Right renal pelvis (tissue), 4 donors: ENCODE results near the gene BTN2A1. TPM values are rescaled to one million over a fixed set of nuclear protein-coding genes. Genes with fewer than 3 reads are reported as not detected.
"Not testable (repeated sequence)": the region's sequence is repeated elsewhere in the genome, so short reads cannot be mapped to it uniquely, and the experiment has no call there.

Experiments used
- DNase-seq, 4 donors: peaks; one replicate each; pipeline ENCODE4 v3.0.0-alpha.2; 2013; ENCODE audit warnings: low read depth in 4 of 4, low spot score in 3 of 4, missing footprints in 1 of 4
- polyA plus RNA-seq, 4 donors: library from polyadenylated mRNA; unstranded; fragments of 120-200 nt; gene quantifications; one replicate each; pipeline ENCODE4 v1.2.1, GENCODE V29; 2013; ENCODE audit not compliant: insufficient read length in 4 of 4

BTN2A1 gene
- polyA plus RNA-seq, 4 donors: 30.1 to 32.5 (median 31.4) TPM

DNA sequence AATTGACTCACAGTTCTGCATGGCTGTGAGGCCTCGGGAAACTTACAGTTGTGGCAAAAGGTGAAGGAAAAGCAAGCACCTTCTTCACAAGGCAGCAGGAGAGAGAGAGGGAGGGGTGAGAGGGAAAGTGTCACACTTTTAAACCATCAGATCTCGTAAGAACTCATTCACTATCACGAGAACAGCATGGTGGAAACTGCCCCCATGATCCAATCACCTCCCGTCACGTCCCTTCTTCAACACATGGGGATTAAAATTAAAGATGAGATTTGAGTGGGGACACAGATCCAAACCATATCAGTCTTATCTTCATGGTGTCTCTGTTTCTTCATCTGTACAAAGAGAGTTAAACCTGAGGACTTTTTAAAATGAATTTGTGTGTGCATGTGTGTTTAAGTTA is 28.6 kb downstream of the BTN2A1 start:
- DNase-seq: no peak

DNA sequence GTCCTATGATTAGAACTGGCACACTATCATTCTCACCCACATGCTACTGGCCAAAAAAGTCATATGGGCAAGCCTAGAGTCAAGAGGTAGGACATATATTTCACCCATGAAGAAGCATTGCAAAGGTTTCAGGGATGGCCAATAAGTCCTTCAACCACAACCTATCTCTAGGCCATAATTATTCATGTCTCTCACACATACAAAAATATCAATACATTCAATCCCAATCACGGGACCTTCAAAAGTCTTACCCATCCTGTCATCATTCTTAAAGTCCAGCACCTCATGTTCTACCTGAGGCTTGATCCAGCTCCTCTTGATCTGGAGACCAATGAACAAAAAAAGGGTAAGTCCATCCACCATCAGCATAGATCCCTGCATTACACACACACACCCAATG is 29.7 kb downstream of the BTN2A1 start:
- DNase-seq: no peak

DNA sequence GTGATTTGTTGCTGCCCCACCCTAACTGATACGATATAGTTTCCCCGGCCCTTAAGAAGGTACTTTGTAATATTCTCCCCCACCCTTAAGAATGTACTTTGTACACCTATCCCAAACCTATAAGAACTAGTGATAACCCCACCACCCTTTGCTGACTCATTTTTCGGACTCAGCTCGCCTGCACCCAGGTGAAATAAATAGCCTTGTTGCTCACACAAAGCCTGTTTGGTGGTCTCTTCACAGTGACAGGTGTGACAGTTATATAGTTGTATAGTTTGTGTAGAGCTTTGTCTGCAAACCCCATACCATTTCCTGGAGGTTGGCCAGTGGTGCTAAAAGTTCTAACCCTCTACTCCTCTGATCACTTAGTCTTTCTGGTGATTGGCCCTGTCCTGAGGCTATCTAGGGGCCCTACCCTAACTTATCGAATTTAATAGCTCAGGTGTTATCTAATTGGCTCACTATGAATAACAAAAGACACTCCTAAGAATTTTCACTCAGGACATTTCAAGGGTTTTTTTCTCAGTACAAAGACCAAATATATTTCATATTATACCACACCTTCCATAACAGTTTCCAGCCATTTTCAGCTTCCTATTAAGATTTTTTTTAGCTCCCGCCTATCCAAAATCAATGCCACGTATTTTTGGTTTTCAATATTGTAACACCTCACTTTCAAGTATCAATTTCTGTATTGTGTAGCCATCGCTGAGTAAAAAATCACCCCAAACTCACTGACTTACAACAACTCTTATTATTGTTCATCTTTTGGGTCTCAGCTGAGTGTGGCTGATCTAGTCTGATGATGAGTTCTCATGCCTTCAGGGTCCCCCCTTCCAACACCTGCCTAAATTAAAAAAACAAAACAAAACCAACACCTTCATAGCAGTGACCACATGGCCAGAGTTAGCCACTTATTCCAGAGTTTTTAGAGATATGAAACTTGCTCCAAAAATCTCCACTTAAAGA is 32.5 kb downstream of the BTN2A1 start:
- no peak for DNase-seq

DNA sequence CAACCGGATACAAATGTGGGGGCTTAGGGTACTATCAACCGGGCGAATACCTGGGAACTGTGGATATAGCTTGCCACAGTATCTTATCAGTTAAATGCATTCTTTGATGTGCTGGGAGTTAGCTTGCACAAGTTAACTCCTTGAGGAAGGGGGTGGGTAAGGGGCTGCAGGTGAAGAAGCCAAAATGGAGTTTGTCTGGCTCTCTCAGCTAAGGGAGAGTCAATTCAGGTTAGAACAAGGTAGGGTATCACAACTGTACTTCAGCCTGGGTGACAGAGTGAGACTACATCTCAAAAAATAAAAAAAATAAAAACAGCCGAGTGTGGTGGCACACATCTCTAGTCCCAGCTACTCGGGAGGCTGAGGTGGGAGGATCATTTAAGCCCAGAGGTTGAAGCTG is 33.8 kb downstream of the BTN2A1 start:
- no peak for DNase-seq

DNA sequence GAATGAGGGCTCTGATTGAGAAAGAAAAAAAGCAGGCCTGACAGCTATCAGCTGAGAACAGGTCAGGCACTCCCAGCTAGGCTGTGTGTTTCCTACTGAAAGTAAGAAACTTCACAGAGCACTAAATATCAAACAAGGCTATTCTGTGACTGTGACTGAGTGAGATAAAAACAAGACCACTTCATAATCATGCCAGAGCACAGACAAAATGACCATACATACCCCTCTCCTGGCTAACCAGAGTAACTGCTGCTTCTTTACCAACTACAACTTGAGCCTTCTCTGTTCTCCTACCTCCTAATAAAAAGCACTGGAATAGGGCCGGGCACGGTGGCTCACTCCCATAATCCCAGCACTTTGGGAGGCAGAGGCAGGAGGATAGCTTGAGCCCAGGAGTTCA is 35.5 kb downstream of the BTN2A1 start:
- DNase-seq: no peak

DNA sequence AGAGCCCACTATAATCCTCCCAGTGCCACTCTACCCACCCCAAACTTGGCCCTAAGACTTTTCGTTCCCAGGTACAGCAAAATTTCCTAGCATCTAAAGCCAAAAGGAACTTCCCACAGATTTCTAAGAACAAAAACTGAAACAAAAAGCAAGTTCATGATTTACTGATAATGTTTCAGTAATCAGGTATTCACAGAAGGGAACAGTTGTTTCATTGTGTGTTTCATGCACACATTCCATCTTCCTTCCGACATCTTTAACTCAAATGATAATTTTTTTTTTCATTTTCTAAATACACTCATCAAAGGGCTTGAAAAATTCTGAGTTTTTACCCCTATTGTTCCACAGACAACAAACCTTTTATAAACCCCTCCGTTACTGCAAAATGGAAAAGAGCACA is 36.4 kb downstream of the BTN2A1 start:
- no peak for DNase-seq

DNA sequence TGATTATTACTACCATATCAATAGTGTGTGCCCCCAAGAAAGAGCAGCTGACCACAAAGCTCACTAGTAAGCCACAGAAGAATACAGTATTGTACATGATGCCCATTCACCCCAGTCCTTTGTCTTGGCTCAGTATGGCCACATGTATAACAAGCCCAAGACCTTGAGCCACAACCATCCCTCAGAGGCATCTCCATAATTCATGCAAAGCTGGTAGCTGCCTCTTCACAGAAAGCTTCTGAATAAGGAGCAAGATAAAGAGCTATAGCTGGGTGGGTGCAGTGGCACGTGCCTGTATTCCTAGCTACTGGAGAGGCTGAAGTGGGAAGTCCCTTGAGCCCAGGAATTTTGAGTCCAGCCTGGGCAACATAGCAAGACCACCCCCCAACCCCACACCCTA is 37.5 kb downstream of the BTN2A1 start:
- DNase-seq: no peak

DNA sequence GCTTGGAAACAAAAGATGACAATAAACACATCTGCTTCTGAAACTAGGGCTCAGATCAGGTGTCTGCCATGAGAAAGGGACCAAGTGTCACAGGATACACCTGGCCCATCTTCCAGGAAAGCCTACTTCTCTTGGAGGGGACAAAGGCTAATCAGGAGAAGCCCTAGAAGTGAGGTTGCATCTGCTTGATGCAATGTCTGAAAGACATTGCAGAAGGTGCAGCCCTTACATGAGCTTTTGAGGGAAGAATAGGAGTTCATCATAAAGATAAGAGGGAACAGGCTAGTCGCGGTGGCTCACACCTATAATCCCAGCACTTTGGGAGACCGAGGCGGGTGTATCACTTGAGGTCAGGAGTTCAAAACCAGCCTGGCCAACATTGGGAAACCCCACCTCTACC is 39.9 kb downstream of the BTN2A1 start:
- no peak for DNase-seq

DNA sequence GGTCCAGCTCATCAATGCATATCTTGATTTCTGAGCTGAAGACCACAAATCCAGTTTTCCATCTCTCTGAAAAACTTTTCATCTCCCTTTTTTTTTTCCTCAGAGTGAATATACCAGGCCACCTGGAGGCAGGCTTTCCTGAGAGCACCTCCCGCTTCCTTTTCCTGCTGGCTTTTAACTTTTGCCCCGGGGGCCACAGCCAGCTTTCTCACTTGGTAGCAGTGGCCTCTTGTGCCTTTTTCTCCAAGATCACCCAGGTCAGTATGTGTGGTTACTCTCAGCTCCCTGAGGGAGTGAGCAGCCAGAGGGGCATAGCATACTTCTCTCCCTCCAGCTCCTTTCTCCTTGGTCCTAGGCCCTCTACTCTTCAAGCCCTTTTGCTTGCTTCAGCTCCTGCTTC is 42.3 kb downstream of the BTN2A1 start, which contains the start of gene BTN1A1:
Gene BTN1A1, plus strand, starts transcription at position 202 of the 400 bp plus-strand sequence. CDS start 984 bp downstream, outside the sequence.
- no peak for DNase-seq

DNA sequence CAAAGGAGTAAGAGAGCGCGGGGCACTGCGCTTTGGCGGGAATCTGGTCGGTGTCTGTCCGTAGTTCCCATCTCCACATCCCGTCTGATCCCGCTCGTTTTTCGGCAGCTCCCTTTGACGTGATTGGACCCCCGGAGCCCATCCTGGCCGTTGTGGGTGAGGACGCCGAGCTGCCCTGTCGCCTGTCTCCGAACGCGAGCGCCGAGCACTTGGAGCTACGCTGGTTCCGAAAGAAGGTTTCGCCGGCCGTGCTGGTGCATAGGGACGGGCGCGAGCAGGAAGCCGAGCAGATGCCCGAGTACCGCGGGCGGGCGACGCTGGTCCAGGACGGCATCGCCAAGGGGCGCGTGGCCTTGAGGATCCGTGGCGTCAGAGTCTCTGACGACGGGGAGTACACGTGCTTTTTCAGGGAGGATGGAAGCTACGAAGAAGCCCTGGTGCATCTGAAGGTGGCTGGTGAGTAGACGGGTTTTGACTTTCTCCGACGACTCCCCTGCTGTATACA is 43.8 kb downstream of the BTN2A1 start:
- peak in 1 of 4 donors; percentile 16 for DNase-seq

DNA sequence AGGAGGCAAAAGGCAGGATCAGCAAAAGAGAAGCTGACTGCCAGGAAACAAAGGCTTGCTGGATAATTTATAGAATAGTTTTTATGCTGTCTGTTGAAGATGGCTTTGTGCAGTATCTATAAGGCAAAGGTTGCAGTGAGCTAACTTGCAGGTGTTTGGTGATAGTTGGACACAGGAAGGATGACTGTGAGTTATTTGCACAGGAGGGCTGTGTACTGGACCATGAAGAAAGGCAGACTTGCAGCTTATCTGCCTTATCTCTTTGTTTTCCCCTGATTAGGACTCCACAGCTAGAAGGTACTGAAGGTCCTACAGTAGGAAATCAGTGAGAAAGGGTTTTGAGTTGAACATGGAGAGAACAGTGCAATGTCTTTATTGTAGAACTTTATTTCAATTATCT is 44.4 kb downstream of the BTN2A1 start:
- DNase-seq: no peak

DNA sequence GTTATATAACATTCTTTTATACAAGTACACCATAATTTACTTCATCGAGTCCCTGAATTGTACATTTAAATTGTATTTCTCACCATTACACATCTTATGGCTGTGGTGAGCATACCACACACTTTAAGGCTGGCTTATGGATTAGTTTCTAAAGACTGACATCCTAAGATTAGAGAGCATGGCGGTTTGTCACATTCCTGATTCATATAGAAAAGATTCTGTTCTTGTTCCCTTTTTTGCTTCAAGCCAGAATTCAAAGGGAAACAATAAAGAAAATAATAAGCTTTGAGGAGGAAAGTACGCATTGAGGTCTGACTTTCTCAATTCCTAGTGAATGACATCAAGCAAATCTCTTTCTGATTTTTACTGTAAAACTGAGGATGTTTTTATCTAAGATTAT is 44.9 kb downstream of the BTN2A1 start:
- DNase-seq: no peak

DNA sequence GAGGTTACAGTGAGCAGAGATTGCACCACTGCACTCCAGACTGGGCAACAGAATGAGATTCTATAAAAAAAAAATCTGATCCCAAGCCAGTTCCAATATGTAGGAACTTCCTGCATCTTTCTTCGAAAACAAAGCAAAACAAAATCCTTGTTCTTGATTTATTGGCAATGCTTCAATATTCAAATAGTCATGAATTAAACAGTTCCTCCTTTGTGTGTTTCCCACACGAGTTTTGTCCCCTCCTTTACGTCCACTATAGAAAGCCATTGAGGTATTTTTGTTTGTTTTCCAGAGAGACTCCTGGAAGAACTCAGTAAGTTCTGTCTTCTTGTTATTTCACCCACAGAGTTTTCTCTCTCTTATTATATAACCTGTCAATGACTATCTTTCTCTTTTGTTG is 49.9 kb downstream of the BTN2A1 start:
- DNase-seq: no peak

DNA sequence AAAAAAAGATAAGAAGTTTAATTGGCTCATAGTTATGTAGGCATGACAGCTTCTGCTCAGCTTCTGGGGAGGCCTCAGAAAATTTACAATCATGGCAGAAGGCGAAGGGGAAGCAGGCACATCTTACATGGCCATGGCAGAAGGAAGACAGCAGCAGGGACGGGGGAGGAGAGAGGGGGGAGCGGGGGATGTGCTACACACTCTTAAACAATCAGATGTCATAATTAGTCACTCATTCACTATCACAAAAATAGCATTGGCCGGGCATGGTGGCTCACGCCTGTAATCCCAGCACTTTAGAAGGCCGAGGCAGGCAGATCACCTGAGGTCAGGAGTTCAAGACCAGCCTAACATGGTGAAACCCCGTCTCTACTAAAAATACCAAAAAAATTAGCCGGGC is 53.3 kb downstream of the BTN2A1 start:
- DNase-seq: not testable (repeated sequence)

DNA sequence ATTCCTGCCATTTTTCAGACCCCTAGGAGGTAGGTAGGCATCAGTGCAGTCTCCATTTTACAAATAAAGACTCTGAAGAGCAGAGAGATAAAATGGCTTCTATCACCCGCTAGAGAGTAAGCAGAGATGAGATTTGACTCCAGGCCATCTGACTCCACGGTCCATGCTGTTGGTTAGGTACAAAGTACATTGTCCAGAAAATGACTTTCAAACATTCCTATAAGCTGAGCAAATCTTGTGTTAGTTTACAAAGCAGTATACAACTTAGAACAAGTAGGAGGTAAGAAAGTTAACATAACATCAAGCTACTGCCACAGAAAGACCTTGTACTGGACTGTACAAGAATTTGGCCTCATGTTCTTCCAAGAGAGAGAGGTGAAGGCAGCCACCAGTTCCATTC is 57.2 kb downstream of the BTN2A1 start:
- no peak for DNase-seq

DNA sequence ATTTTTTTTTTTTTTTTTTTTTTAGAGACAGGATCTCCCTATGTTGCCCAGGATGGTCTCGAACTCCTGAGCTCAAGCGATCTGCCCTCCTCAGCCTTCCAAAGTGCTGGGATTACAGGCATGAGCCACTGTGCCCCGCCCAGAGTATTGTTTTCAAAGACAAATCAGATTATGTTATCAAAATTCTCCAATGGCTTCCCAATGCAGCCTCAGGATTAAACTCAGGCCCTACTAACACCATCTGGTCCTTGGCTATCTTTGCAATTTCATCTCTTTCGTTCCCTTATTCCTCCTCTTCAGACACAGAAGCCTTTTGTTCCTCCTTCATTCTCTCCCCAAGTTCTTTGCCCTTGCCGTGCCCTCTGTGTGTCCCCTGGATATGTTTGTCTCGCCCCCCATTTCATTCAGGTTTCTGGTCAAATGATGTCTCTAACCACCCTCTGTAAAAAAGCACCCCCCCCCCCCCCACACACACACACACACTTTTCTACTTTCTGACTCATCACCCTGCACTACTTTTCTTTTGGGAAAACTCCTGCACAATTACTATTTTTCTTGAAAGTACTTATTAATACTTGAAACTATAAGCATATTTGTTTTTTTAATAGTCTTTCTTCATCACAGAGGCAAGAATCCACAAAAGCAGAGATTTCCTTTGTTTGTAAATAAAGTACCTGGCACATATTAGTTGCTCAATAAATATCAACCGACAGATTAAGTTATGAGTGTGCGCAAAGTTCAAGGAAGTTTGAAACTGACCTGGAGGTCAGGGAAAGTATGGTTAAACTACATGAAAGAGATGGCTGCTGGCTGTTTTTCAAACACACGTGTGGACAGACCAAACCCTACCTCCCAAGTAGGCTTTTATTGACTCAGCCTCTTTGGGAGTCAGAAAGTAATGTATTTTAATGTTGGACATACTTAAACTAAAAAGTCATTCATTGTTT is 59.0 kb downstream of the BTN2A1 start:
- no peak for DNase-seq

Other genes with a start within 250 kb of the BTN2A1 start
- 10 to 100 TPM; 11.7 to 20.0 (median 15.0) TPM for gene BTN3A2, start 92.8 kb upstream of the BTN2A1 start, polyA plus RNA-seq
- 10 to 100 TPM; 10.2 to 18.1 (median 12.5) TPM for gene BTN2A2, start 74.8 kb upstream of the BTN2A1 start, polyA plus RNA-seq
- gene BTN3A1, start 55.7 kb upstream of the BTN2A1 start, polyA plus RNA-seq: 10 to 100 TPM; 19.2 to 31.1 (median 27.1) TPM
- 10 to 100 TPM; 12.1 to 19.7 (median 14.8) TPM for gene BTN3A3, start 17.5 kb upstream of the BTN2A1 start, polyA plus RNA-seq
- under 1 TPM; 0.11 to 0.31 (median 0.19) TPM for gene BTN1A1, start 42.3 kb downstream of the BTN2A1 start, polyA plus RNA-seq
- 10 to 100 TPM; 85.5 to 94.0 (median 90.4) TPM for gene HMGN4, start 80.4 kb downstream of the BTN2A1 start, polyA plus RNA-seq
- 10 to 100 TPM; 14.5 to 17.5 (median 16.1) TPM for gene ABT1, start 139.0 kb downstream of the BTN2A1 start, polyA plus RNA-seq
- 10 to 100 TPM; 37.8 to 49.8 (median 47.9) TPM for gene ZNF322, start 201.8 kb downstream of the BTN2A1 start, polyA plus RNA-seq